Measurements from ENCODE around the gene SPSB1. TPM values are rescaled to one million over a fixed set of nuclear protein-coding genes. Genes with fewer than 3 reads are reported as not detected.

SPSB1 gene
- total and polyA plus RNA-seq, 2 experiments from 2014 or later, result 13.5 to 22.7 TPM

DNA sequence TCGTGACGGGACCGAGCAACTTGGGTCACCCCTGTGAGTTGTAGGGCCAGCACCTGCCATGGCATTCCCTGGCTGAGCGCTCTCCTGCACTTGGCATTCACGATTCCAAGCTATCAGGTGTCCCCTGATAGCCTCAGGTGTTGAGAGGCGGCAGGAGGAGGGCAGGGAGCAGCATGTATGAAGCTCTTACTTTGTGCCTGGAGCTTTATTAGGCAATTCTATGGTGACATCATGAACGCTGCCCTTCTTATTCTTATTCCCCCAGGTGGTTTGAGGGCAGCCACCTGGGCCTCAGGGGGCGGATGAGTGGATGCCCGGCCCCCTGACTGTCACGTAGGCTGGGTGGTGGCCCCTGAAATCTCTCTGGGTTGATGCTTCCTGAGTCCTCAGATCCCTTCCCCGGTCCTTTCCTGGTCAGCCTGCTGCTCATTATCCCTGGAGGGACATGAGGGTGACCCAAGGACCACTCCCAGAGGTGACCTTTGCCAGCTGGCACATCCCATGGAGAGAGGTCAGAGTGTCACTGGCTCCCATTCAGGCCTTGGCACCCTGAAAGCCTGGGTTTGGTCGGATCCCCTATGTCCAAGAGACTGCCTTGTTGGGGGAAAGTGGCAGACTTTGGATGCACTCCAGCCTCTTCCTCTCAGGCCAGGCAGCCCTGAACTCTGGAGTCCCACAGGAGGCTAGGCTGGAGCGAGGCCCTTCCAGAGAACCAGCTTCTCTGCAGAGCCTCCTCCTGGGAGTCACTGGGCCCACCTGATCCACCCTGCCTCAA is 51.9 kb downstream of the SPSB1 start:
- no peaks in the 10 kb centered on the region for H3K9me2 ChIP-seq (ENCODE audit: insufficient read depth)
- in situ Hi-C loops (cut with MboI), result no loop called here

GRCh38 chr1:9345471-9345870 is 52.8 kb downstream of the SPSB1 start:
- TF ChIP-seq EZH2 (IDR thresholded peaks at IDR 0.05; ENCODE audit: insufficient read depth, poor library complexity, severe bottlenecking) (no peak), EZH2phosphoT487 (IDR thresholded peaks at IDR 0.05; ENCODE audit: insufficient read depth, low read depth) (no peak)
- peaks cover 10% of the 10 kb centered on the region; the same call in 1 of the 2 replicates for H3F3A ChIP-seq (ENCODE audit: insufficient read depth)
- no peak overlapping the region for H3K4me2 ChIP-seq (ENCODE audit: unreplicated experiment)

More for the DNA sequence above, 51.9 kb downstream of the SPSB1 start:
- H3K36me3 ChIP-seq (ENCODE audit: low read depth), result 0 out of 2 replicates have a peak, but pooled peaks cover 2% of the 10 kb centered on the region
- TF ChIP-seq EZH2 (IDR thresholded peaks at IDR 0.05; ENCODE audit: insufficient read depth, poor library complexity, severe bottlenecking) (no peak), EZH2phosphoT487 (IDR thresholded peaks at IDR 0.05; ENCODE audit: insufficient read depth, low read depth) (no peak)
- H4K20me1 ChIP-seq (ENCODE audit: insufficient read depth), result no peaks in the 10 kb centered on the region
- H3K27me3 ChIP-seq (replicated peaks; ENCODE audit: insufficient read depth), result no peaks in the 10 kb centered on the region
- no peak overlapping the region for H2AFZ ChIP-seq
- H3K4me2 ChIP-seq (ENCODE audit: unreplicated experiment), result no peak overlapping the region
- 85 to 87% methylated on average over 13 of the region's 13 CpGs for WGBS, 2 experiments (ENCODE audit: low coverage in 1 of 2, low lambda C conversion rate in 2 of 2, missing lambda C conversion rate in 2 of 2)
- no peak for DNase-seq
- no peak overlapping the region for H3K27ac ChIP-seq
- H3K79me2 ChIP-seq (ENCODE audit: insufficient read depth), result peaks cover 93% of the 10 kb centered on the region
- H3K9ac ChIP-seq, result no peak overlapping the region
- H3K4me1 ChIP-seq (ENCODE audit: insufficient read depth), result peaks cover 2% of the 10 kb centered on the region; the same call in 1 of the 2 replicates
- no peaks in the 10 kb centered on the region for H3K9me3 ChIP-seq (ENCODE audit: low read depth)
- H3F3A ChIP-seq (ENCODE audit: insufficient read depth), result peaks cover 4% of the 10 kb centered on the region; the same call in 1 of the 2 replicates
- no peak overlapping the region for H3K4me3 ChIP-seq

GRCh38 chr1:9345922-9346321 is 53.2 kb downstream of the SPSB1 start:
- Histone ChIP-seq H3K4me3 (no peak overlapping the region), H3K27me3 (replicated peaks; ENCODE audit: insufficient read depth) (no peaks in the 10 kb centered on the region), H4K20me1 (ENCODE audit: insufficient read depth) (no peaks in the 10 kb centered on the region), H3F3A (ENCODE audit: insufficient read depth) (peaks cover 15% of the 10 kb centered on the region), H3K36me3 (ENCODE audit: low read depth) (0 out of 2 replicates have a peak, but pooled peaks cover 2% of the 10 kb centered on the region), H3K79me2 (ENCODE audit: insufficient read depth) (peaks cover 81% of the 10 kb centered on the region), H3K9me3 (ENCODE audit: low read depth) (no peaks in the 10 kb centered on the region), H2AFZ (no peak overlapping the region), H3K27ac (no peak overlapping the region), H3K9me2 (ENCODE audit: insufficient read depth) (no peaks in the 10 kb centered on the region), H3K4me2 (ENCODE audit: unreplicated experiment) (no peak overlapping the region), H3K9ac (no peak overlapping the region), H3K4me1 (ENCODE audit: insufficient read depth) (peaks cover 13% of the 10 kb centered on the region)
- no peak for DNase-seq
- in situ Hi-C loops (cut with MboI), result no loop called here
- TF ChIP-seq EZH2 (IDR thresholded peaks at IDR 0.05; ENCODE audit: insufficient read depth, poor library complexity, severe bottlenecking) (no peak), EZH2phosphoT487 (IDR thresholded peaks at IDR 0.05; ENCODE audit: insufficient read depth, low read depth) (no peak)
- WGBS, 2 experiments (ENCODE audit: low coverage in 1 of 2, low lambda C conversion rate in 2 of 2, missing lambda C conversion rate in 2 of 2), result 91 to 92% methylated on average over 9 of the region's 9 CpGs

More at GRCh38 chr1:9345471-9345870, 52.8 kb downstream of the SPSB1 start:
- H3K9me3 ChIP-seq (ENCODE audit: low read depth), result no peaks in the 10 kb centered on the region
- H4K20me1 ChIP-seq (ENCODE audit: insufficient read depth), result no peaks in the 10 kb centered on the region
- H3K4me3 ChIP-seq, result no peak overlapping the region
- no peak for DNase-seq
- H3K9me2 ChIP-seq (ENCODE audit: insufficient read depth), result no peaks in the 10 kb centered on the region
- 89 to 94% methylated on average over 6 of the region's 6 CpGs for WGBS, 2 experiments (ENCODE audit: low coverage in 1 of 2, low lambda C conversion rate in 2 of 2, missing lambda C conversion rate in 2 of 2)
- H3K4me1 ChIP-seq (ENCODE audit: insufficient read depth), result peaks cover 9% of the 10 kb centered on the region
- H2AFZ ChIP-seq, result no peak overlapping the region
- no peaks in the 10 kb centered on the region for H3K27me3 ChIP-seq (replicated peaks; ENCODE audit: insufficient read depth)
- H3K36me3 ChIP-seq (ENCODE audit: low read depth), result 0 out of 2 replicates have a peak, but pooled peaks cover 2% of the 10 kb centered on the region
- peaks cover 85% of the 10 kb centered on the region for H3K79me2 ChIP-seq (ENCODE audit: insufficient read depth)
- no peak overlapping the region for H3K9ac ChIP-seq
- in situ Hi-C loops (cut with MboI), result no loop called here
- H3K27ac ChIP-seq, result no peak overlapping the region

- H3K27ac ChIP-seq, result no peak overlapping the region
- H3K4me1 ChIP-seq (ENCODE audit: insufficient read depth), result peaks cover 13% of the 10 kb centered on the region
- WGBS, 2 experiments (ENCODE audit: low coverage in 1 of 2, low lambda C conversion rate in 2 of 2, missing lambda C conversion rate in 2 of 2), result 88 to 91% methylated on average over 7 to 8 of the region's 8 CpGs
- H3F3A ChIP-seq (ENCODE audit: insufficient read depth), result peaks cover 21% of the 10 kb centered on the region
- DNase-seq, result no peak
- H3K4me3 ChIP-seq, result no peak overlapping the region
- in situ Hi-C loops (cut with MboI), result no loop called here
- 0 out of 2 replicates have a peak, but pooled peaks cover 2% of the 10 kb centered on the region for H3K36me3 ChIP-seq (ENCODE audit: low read depth)
- TF ChIP-seq EZH2 (IDR thresholded peaks at IDR 0.05; ENCODE audit: insufficient read depth, poor library complexity, severe bottlenecking) (no peak), EZH2phosphoT487 (IDR thresholded peaks at IDR 0.05; ENCODE audit: insufficient read depth, low read depth) (no peak)
- H2AFZ ChIP-seq, result no peak overlapping the region
- no peaks in the 10 kb centered on the region for H3K9me3 ChIP-seq (ENCODE audit: low read depth)
- H3K9me2 ChIP-seq (ENCODE audit: insufficient read depth), result no peaks in the 10 kb centered on the region
- no peaks in the 10 kb centered on the region for H4K20me1 ChIP-seq (ENCODE audit: insufficient read depth)
- H3K27me3 ChIP-seq (replicated peaks; ENCODE audit: insufficient read depth), result no peaks in the 10 kb centered on the region
- H3K4me2 ChIP-seq (ENCODE audit: unreplicated experiment), result no peak overlapping the region
- peaks cover 74% of the 10 kb centered on the region for H3K79me2 ChIP-seq (ENCODE audit: insufficient read depth)
- H3K9ac ChIP-seq, result no peak overlapping the region
Observed at GRCh38 chr1:9346566-9346965, 53.9 kb downstream of the SPSB1 start.
